ENCODE results near the gene SDHAF1. TPM values are rescaled to one million over a fixed set of nuclear protein-coding genes. Genes with fewer than 3 reads are reported as not detected.
A peak's percentile ranks its signal among the peaks of the same experiment; 100 is the strongest.

Gene SDHAF1
- polyA plus RNA-seq, 1 of the 3 experiments (the other 2 are of a cell fraction) = 25.3 TPM

DNA sequence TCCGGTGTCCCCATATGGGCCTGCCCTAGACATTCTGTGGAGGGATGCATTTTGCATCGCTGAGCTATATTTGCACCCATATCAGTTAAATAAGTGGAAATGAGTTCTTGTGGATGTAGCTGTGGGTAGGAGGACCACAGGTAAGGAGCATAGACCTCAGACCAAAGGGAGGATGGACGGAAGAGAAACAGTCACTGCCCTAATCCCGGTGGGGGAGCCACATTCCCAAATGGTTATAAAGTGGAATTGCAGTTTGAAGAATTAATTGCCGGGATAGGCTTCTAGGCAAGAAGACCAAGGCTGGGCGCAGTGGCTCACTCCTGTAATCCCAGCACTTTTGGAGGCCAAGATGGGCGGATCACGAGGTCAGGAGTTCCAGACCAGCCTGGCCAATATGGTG, 1.8 kb downstream of the SDHAF1 start:
- Histone ChIP-seq H3K4me2 (peak overlapping the region; percentile 99), H3K9ac (peak overlapping the region; percentile 71; the same call in 1 of the 2 replicates), H3K36me3 (replicated peaks in 1 of 2; ENCODE audit: control insufficient read depth in 1 of 2, insufficient read depth in 2 of 2, low read length in 1 of 2) (peaks cover 0 to 3% of the 10 kb centered on the region in 2 experiments), H3K79me2 (ENCODE audit: insufficient read depth) (peaks cover 44% of the 10 kb centered on the region), H3K4me1 (ENCODE audit: control insufficient read depth in 1 of 2, insufficient read depth in 2 of 2, low read depth in 1 of 2, low read length in 1 of 2) (peaks cover 11 to 18% of the 10 kb centered on the region in 2 experiments; a peak in 1 of 4 replicates), H3K27me3 (ENCODE audit: insufficient read depth) (no peaks in the 10 kb centered on the region), H4K20me1 (ENCODE audit: insufficient read depth) (0 out of 2 replicates have a peak, but pooled peaks cover 10% of the 10 kb centered on the region), H3K27ac (ENCODE audit: low read depth in 2 of 2, low read length in 1 of 2) (no peak overlapping the region; a peak in 1 of 4 replicates), H2AFZ (ENCODE audit: low read depth) (no peak overlapping the region), H3K9me3 (no peaks in the 10 kb centered on the region), H3K4me3 (ENCODE audit: low read depth in 2 of 2, low read length in 1 of 2) (peak overlapping the region in 1 of 2 experiments; percentile 83; a peak in 1 of 4 replicates), H3F3A (replicated peaks; ENCODE audit: insufficient read depth) (peaks cover 12% of the 10 kb centered on the region), H3K9me2 (no peaks in the 10 kb centered on the region)
- 85% methylated on average over 8 of the region's 8 CpGs for WGBS (ENCODE audit: low lambda C conversion rate)
- POLR2A ChIA-PET = interaction anchor here (1.6 kb wide), 1 partner anchor 17 kb away, joined by 4 read pairs; the partner anchor contains the start of gene ALKBH6
- DNase-seq = no peak
- TF ChIP-seq POLR2AphosphoS5 (IDR thresholded peaks at IDR 0.05; ENCODE audit: low read depth, low read length) (no peak), MXI1 (IDR thresholded peaks at IDR 0.05; ENCODE audit: low read depth, low read length) (no peak), GATA2 (CRISPR knock-in tag; IDR thresholded peaks at IDR 0.05) (no peak), RAD21 (IDR thresholded peaks at IDR 0.05; ENCODE audit: low read length) (no peak)
- TF ChIP-seq, protein P1, sequence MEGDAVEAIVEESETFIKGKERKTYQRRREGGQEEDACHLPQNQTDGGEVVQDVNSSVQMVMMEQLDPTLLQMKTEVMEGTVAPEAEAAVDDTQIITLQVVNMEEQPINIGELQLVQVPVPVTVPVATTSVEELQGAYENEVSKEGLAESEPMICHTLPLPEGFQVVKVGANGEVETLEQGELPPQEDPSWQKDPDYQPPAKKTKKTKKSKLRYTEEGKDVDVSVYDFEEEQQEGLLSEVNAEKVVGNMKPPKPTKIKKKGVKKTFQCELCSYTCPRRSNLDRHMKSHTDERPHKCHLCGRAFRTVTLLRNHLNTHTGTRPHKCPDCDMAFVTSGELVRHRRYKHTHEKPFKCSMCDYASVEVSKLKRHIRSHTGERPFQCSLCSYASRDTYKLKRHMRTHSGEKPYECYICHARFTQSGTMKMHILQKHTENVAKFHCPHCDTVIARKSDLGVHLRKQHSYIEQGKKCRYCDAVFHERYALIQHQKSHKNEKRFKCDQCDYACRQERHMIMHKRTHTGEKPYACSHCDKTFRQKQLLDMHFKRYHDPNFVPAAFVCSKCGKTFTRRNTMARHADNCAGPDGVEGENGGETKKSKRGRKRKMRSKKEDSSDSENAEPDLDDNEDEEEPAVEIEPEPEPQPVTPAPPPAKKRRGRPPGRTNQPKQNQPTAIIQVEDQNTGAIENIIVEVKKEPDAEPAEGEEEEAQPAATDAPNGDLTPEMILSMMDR (IDR thresholded peaks at IDR 0.05) = no peak
- TF ChIP-seq, protein P2, sequence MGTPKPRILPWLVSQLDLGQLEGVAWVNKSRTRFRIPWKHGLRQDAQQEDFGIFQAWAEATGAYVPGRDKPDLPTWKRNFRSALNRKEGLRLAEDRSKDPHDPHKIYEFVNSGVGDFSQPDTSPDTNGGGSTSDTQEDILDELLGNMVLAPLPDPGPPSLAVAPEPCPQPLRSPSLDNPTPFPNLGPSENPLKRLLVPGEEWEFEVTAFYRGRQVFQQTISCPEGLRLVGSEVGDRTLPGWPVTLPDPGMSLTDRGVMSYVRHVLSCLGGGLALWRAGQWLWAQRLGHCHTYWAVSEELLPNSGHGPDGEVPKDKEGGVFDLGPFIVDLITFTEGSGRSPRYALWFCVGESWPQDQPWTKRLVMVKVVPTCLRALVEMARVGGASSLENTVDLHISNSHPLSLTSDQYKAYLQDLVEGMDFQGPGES (IDR thresholded peaks at IDR 0.05; ENCODE audit: low read depth, low read length) = no peak
- TF ChIP-seq, protein P3, sequence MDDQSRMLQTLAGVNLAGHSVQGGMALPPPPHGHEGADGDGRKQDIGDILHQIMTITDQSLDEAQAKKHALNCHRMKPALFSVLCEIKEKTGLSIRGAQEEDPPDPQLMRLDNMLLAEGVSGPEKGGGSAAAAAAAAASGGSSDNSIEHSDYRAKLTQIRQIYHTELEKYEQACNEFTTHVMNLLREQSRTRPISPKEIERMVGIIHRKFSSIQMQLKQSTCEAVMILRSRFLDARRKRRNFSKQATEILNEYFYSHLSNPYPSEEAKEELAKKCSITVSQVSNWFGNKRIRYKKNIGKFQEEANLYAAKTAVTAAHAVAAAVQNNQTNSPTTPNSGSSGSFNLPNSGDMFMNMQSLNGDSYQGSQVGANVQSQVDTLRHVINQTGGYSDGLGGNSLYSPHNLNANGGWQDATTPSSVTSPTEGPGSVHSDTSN (IDR thresholded peaks at IDR 0.05) = no peak
- TF ChIP-seq, protein P4, sequence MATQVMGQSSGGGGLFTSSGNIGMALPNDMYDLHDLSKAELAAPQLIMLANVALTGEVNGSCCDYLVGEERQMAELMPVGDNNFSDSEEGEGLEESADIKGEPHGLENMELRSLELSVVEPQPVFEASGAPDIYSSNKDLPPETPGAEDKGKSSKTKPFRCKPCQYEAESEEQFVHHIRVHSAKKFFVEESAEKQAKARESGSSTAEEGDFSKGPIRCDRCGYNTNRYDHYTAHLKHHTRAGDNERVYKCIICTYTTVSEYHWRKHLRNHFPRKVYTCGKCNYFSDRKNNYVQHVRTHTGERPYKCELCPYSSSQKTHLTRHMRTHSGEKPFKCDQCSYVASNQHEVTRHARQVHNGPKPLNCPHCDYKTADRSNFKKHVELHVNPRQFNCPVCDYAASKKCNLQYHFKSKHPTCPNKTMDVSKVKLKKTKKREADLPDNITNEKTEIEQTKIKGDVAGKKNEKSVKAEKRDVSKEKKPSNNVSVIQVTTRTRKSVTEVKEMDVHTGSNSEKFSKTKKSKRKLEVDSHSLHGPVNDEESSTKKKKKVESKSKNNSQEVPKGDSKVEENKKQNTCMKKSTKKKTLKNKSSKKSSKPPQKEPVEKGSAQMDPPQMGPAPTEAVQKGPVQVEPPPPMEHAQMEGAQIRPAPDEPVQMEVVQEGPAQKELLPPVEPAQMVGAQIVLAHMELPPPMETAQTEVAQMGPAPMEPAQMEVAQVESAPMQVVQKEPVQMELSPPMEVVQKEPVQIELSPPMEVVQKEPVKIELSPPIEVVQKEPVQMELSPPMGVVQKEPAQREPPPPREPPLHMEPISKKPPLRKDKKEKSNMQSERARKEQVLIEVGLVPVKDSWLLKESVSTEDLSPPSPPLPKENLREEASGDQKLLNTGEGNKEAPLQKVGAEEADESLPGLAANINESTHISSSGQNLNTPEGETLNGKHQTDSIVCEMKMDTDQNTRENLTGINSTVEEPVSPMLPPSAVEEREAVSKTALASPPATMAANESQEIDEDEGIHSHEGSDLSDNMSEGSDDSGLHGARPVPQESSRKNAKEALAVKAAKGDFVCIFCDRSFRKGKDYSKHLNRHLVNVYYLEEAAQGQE (IDR thresholded peaks at IDR 0.05; ENCODE audit: low read depth, low read length) = no peak
- CTCF ChIA-PET = interaction anchor here (0.7 kb wide), 1 partner anchor 47 kb away, joined by 3 read pairs; no protein-coding TSS in a partner anchor
